ENCODE measurements around the gene COL13A1. TPM values are rescaled to one million over a fixed set of nuclear protein-coding genes. Genes with fewer than 3 reads are reported as not detected.

Gene COL13A1
- total RNA-seq, 1 experiment from 2014 or later: 3.6 TPM

- no peak overlapping the region for H3K14ac ChIP-seq (ENCODE audit: insufficient read depth, low read length)
Measured at GRCh38 chr10:69961881-69962745, 160.4 kb downstream of the COL13A1 start.

More at GRCh38 chr10:69961881-69962745, 160.4 kb downstream of the COL13A1 start:
- no peak overlapping the region for H3K23ac ChIP-seq (ENCODE audit: insufficient read length, low read depth, low read length)
- no peak overlapping the region for H3K27ac Mint-ChIP-seq
- H2BK12ac ChIP-seq (ENCODE audit: insufficient read length, low read depth, low read length): no peak overlapping the region
- no CpG with 5 or more reads among the region's 17 CpGs for WGBS (ENCODE audit: extremely low coverage, insufficient read length, low lambda C conversion rate)
- H3K23me2 ChIP-seq (ENCODE audit: insufficient read length, low read depth, low read length, poor library complexity, severe bottlenecking): no peaks in the 10 kb centered on the region
- H3K4me1 ChIP-seq (ENCODE audit: insufficient read depth, low read length): no peaks in the 10 kb centered on the region
- H3K27me3 ChIP-seq (ENCODE audit: insufficient read depth, low read length): no peaks in the 10 kb centered on the region
- H3K27ac ChIP-seq (ENCODE audit: insufficient read length, low read depth, low read length): no peak overlapping the region
- H3K4me3 Mint-ChIP-seq: no peak overlapping the region
- H4K5ac ChIP-seq (ENCODE audit: insufficient read length, low read depth, low read length): no peak overlapping the region
- no peaks in the 10 kb centered on the region for H3K79me1 ChIP-seq (ENCODE audit: insufficient read depth, low read depth, low read length, poor library complexity, severe bottlenecking)
- H2BK120ac ChIP-seq (ENCODE audit: low read depth, low read length, poor library complexity, severe bottlenecking): no peak overlapping the region
- H3K4me1 Mint-ChIP-seq: peaks cover 3 to 6% of the 10 kb centered on the region in 2 experiments; a peak in 1 of 4 replicates
- no peaks in the 10 kb centered on the region for H3K9me3 ChIP-seq (ENCODE audit: control insufficient read depth, low read depth, low read length)
- H3K9ac ChIP-seq (ENCODE audit: extremely low read depth, insufficient read length, low read length): no peak overlapping the region
- H4K20me1 ChIP-seq (ENCODE audit: control insufficient read depth, insufficient read depth, insufficient read length): no peaks in the 10 kb centered on the region
- DNase-seq: peak; percentile 28
- no peak overlapping the region for H2BK15ac ChIP-seq (ENCODE audit: low read depth, low read length)
- H3K4me2 ChIP-seq (ENCODE audit: insufficient read depth, insufficient read length, low read length): no peak overlapping the region
- no peaks in the 10 kb centered on the region for H3K36me3 Mint-ChIP-seq (ENCODE audit: insufficient read depth in 1 of 3, low read depth in 3 of 3)
- H3K9me3 Mint-ChIP-seq: no peaks in the 10 kb centered on the region
- no peak overlapping the region for H3T11ph ChIP-seq (ENCODE audit: low read length)
- no peak overlapping the region for H2BK5ac ChIP-seq (ENCODE audit: insufficient read length, low read length)
- TF ChIP-seq, protein P1, sequence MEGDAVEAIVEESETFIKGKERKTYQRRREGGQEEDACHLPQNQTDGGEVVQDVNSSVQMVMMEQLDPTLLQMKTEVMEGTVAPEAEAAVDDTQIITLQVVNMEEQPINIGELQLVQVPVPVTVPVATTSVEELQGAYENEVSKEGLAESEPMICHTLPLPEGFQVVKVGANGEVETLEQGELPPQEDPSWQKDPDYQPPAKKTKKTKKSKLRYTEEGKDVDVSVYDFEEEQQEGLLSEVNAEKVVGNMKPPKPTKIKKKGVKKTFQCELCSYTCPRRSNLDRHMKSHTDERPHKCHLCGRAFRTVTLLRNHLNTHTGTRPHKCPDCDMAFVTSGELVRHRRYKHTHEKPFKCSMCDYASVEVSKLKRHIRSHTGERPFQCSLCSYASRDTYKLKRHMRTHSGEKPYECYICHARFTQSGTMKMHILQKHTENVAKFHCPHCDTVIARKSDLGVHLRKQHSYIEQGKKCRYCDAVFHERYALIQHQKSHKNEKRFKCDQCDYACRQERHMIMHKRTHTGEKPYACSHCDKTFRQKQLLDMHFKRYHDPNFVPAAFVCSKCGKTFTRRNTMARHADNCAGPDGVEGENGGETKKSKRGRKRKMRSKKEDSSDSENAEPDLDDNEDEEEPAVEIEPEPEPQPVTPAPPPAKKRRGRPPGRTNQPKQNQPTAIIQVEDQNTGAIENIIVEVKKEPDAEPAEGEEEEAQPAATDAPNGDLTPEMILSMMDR (conservative IDR thresholded peaks at IDR 0.05): no peak
- no peak overlapping the region for H3K4ac ChIP-seq (ENCODE audit: low read depth, low read length)
- no peak overlapping the region for H3K56ac ChIP-seq (ENCODE audit: insufficient read length, low read depth, low read length)
- no peak overlapping the region for H4K8ac ChIP-seq (replicated peaks; ENCODE audit: insufficient read length, low read depth, low read length)
- no peak overlapping the region for H2AK5ac ChIP-seq (ENCODE audit: insufficient read length, low read length)
- H4K91ac ChIP-seq (ENCODE audit: insufficient read length, low read depth, low read length): no peak overlapping the region
- H3K79me2 ChIP-seq (ENCODE audit: insufficient read depth, low read length): no peaks in the 10 kb centered on the region
- H3K27me3 Mint-ChIP-seq (ENCODE audit: low read depth): peaks cover 31% of the 10 kb centered on the region
- no peak overlapping the region for H2AFZ ChIP-seq (ENCODE audit: low read length)
- H2BK20ac ChIP-seq (ENCODE audit: low read depth, low read length, poor library complexity, severe bottlenecking): no peak overlapping the region
- H3K18ac ChIP-seq (ENCODE audit: insufficient read length, low read depth, low read length): no peak overlapping the region

Measured in H9 (cell line).